ENCODE measurements around the gene RAB28. TPM values are rescaled to one million over a fixed set of nuclear protein-coding genes. Genes with fewer than 3 reads are reported as not detected.

RAB28 gene
- total and polyA plus RNA-seq, 7 donors = 12.7 to 32.1 (median 24.1) TPM

DNA sequence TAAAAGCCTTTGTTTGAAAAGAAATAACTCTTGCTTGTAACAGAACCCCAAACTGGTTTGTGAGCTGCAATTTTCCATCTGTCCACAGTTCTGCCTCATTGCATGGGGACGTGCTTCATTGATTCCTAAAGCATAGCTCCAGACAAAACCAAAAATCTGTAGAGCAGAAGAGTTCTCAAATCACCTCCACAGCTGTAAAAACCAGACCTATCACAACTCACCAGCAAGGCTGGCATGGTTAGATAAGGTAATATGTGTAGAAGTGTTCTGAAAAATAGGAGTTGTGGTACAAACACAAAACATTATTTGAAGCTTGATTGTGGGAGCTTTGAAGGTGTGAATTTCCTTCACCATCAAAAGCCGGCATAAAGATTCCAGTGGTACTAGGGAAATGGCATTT, 12.5 kb upstream of the RAB28 start:
- H3K27ac ChIP-seq = no peak overlapping the region
- H3K4me1 ChIP-seq = no peaks in the 10 kb centered on the region
- H3K4me3 ChIP-seq = no peak overlapping the region
- TF ChIP-seq POLR2A (IDR thresholded peaks at IDR 0.05) = no peak
- TF ChIP-seq, protein P1, sequence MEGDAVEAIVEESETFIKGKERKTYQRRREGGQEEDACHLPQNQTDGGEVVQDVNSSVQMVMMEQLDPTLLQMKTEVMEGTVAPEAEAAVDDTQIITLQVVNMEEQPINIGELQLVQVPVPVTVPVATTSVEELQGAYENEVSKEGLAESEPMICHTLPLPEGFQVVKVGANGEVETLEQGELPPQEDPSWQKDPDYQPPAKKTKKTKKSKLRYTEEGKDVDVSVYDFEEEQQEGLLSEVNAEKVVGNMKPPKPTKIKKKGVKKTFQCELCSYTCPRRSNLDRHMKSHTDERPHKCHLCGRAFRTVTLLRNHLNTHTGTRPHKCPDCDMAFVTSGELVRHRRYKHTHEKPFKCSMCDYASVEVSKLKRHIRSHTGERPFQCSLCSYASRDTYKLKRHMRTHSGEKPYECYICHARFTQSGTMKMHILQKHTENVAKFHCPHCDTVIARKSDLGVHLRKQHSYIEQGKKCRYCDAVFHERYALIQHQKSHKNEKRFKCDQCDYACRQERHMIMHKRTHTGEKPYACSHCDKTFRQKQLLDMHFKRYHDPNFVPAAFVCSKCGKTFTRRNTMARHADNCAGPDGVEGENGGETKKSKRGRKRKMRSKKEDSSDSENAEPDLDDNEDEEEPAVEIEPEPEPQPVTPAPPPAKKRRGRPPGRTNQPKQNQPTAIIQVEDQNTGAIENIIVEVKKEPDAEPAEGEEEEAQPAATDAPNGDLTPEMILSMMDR (IDR thresholded peaks at IDR 0.05) = no peak
- no peak for TF ChIP-seq POLR2AphosphoS5 (IDR thresholded peaks at IDR 0.05)
- no peak for TF ChIP-seq EP300 (IDR thresholded peaks at IDR 0.05)
- no peaks in the 10 kb centered on the region for H3K9me3 ChIP-seq
- DNase-seq = no peak
- no peaks in the 10 kb centered on the region for H3K36me3 ChIP-seq
- intact Hi-C loops (cut with DNase I) = no loop called here
- no peaks in the 10 kb centered on the region for H3K27me3 ChIP-seq
- WGBS, 2 donors = 64 to 73% methylated on average over 2 of the region's 2 CpGs

DNA sequence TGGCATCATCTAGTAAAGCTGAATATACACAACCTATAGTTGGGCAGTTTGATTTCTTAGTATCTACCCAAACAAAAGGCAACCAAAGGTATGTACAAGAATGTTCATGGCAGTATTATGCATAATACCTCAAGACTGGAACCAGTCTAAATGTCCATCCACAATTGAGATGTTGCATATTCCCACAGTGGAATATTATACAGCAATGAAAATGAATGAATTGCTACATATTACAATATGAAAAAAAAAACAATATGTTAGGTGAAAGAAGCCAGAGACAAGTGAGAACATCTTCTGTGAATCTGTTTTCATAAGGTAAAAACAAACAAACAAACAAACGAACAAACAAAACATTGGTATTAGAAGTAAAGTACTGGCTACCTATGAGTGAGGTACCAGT, 11.6 kb upstream of the RAB28 start:
- H3K27me3 ChIP-seq = no peaks in the 10 kb centered on the region
- H3K27ac ChIP-seq = no peak overlapping the region
- no peak for DNase-seq
- no peak overlapping the region for H3K4me3 ChIP-seq
- H3K9me3 ChIP-seq = no peaks in the 10 kb centered on the region
- TF ChIP-seq, protein P1 (IDR thresholded peaks at IDR 0.05) = no peak
- no peak for TF ChIP-seq EP300 (IDR thresholded peaks at IDR 0.05)
- no peak for TF ChIP-seq POLR2AphosphoS5 (IDR thresholded peaks at IDR 0.05)
- TF ChIP-seq POLR2A (IDR thresholded peaks at IDR 0.05) = no peak
- no peaks in the 10 kb centered on the region for H3K4me1 ChIP-seq
- 87 to 92% methylated on average over 1 of the region's 1 CpG for WGBS, 2 donors
- intact Hi-C loops (cut with DNase I) = no loop called here
- no peaks in the 10 kb centered on the region for H3K36me3 ChIP-seq

- no peaks in the 10 kb centered on the region for H3K36me3 ChIP-seq
- intact Hi-C loops (cut with DNase I) = no loop called here
Measured at GRCh38 chr4:13493793-13494192, 9.7 kb upstream of the RAB28 start.

DNA sequence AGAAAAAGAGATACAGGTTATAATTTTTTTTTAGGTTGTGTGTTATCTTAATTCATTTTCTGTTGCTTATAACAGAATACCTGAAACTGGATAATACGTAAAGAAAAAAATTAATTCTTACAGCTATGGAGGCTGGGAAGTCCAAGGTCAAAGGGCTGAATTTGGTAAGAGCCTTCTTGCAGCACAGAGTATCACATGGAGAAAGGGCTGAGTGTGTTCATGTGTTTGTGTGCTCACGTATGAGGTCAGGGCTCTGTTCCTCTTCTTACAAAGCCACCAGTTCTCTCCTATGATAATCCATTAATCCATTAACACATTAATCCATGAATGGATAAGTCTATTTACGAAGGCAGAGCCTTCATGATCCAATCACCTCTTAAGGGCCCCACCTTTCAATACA, 8.6 kb upstream of the RAB28 start:
- 94 to 95% methylated on average over 3 of the region's 3 CpGs for WGBS, 2 donors
- Histone ChIP-seq H3K27ac (no peak overlapping the region), H3K9me3 (no peaks in the 10 kb centered on the region), H3K27me3 (no peaks in the 10 kb centered on the region), H3K4me1 (no peaks in the 10 kb centered on the region), H3K36me3 (no peaks in the 10 kb centered on the region), H3K4me3 (no peak overlapping the region)
- TF ChIP-seq, protein P1 (IDR thresholded peaks at IDR 0.05) = no peak
- TF ChIP-seq EP300 (IDR thresholded peaks at IDR 0.05) = no peak
- TF ChIP-seq POLR2AphosphoS5 (IDR thresholded peaks at IDR 0.05) = no peak
- TF ChIP-seq POLR2A (IDR thresholded peaks at IDR 0.05) = no peak
- intact Hi-C loops (cut with DNase I) = no loop called here
- no peak for DNase-seq

More at GRCh38 chr4:13493793-13494192, 9.7 kb upstream of the RAB28 start:
- Histone ChIP-seq H3K4me3 (no peak overlapping the region), H3K27me3 (no peaks in the 10 kb centered on the region), H3K4me1 (no peaks in the 10 kb centered on the region), H3K9me3 (no peaks in the 10 kb centered on the region), H3K27ac (no peak overlapping the region)
- no peak for DNase-seq
- TF ChIP-seq POLR2AphosphoS5 (IDR thresholded peaks at IDR 0.05) = no peak
- TF ChIP-seq, protein P1 (IDR thresholded peaks at IDR 0.05) = no peak
- TF ChIP-seq POLR2A (IDR thresholded peaks at IDR 0.05) = no peak
- no peak for TF ChIP-seq EP300 (IDR thresholded peaks at IDR 0.05)

GRCh38 chr4:13484749-13485221, 645 bp upstream of the RAB28 start:
- H3K4me1 ChIP-seq = peaks cover 0 to 33% (median 17%) of the 10 kb centered on the region in 4 donors
- intact Hi-C loops (cut with DNase I) = loop anchor here (2.0 to 10.0 kb wide), 4 partner anchors 60 to 632 kb away; partner anchors contain the start of genes BOD1L1 and NKX3-2
- no peak for DNase-seq
- peak in 3 of 4 donors; percentile 0 to 63 (median 9) for TF ChIP-seq POLR2AphosphoS5 (IDR thresholded peaks at IDR 0.05)
- TF ChIP-seq POLR2A (IDR thresholded peaks at IDR 0.05) = no peak
- TF ChIP-seq, protein P1 (IDR thresholded peaks at IDR 0.05) = no peak
- no peaks in the 10 kb centered on the region for H3K27me3 ChIP-seq
- 1% methylated on average over 23 of the region's 23 CpGs for WGBS, 2 donors
- no peaks in the 10 kb centered on the region for H3K36me3 ChIP-seq
- H3K27ac ChIP-seq = peak overlapping the region; percentile 95 to 97 (median 96)
- H3K4me3 ChIP-seq = peak overlapping the region; percentile 80 to 92 (median 90)
- no peaks in the 10 kb centered on the region for H3K9me3 ChIP-seq
